HL-60 (cell line): ENCODE data around the gene HK3.

Source experiments
- DNase-seq, 2 experiments: peaks; one replicate each; pipeline ENCODE4 v3.0.0-alpha.2; 2010 to 2020; ENCODE audit warnings: low read depth in 1 of 2, low spot score in 1 of 2
- H3K27ac ChIP-seq: fragments of 250-450 bp; sonication (Bioruptor Pico); replicated peaks from 2 replicates; pipeline ENCODE4 v1.5.1; 2020; ENCODE audit warnings: mild to moderate bottlenecking, moderate library complexity
- H3K27me3 ChIP-seq: fragments of 250-450 bp; sonication (Bioruptor Pico); 2 replicates; pipeline ENCODE4 v1.5.1; 2021; ENCODE audit warnings: mild to moderate bottlenecking, moderate library complexity; ENCODE audit not compliant: insufficient read depth, poor library complexity, severe bottlenecking
- H3K4me3 ChIP-seq: replicated peaks from 2 replicates; pipeline ENCODE4 v1.5.1; 2011; ENCODE audit warnings: mild to moderate bottlenecking, control low read depth, low read length; ENCODE audit not compliant: insufficient read depth
- CTCF ChIP-seq: IDR thresholded peaks from one replicate; pipeline ENCODE4 v1.5.1; 2011; ENCODE audit warnings: low read length, control low read depth, inconsistent platforms; ENCODE audit not compliant: insufficient read depth
- GABPA ChIP-seq: IDR thresholded peaks from 2 replicates; pipeline ENCODE4 v1.6.1; 2012; ENCODE audit warnings: low read depth
- POLR2AphosphoS5 ChIP-seq: IDR thresholded peaks from 2 replicates; pipeline ENCODE4 v1.6.1; 2012; ENCODE audit warnings: low read depth
- REST ChIP-seq: IDR thresholded peaks from 2 replicates; pipeline ENCODE4 v1.6.1; 2012; ENCODE audit warnings: low read depth; ENCODE audit not compliant: insufficient replicate concordance
- SPI1 ChIP-seq: IDR thresholded peaks from 2 replicates; pipeline ENCODE4 v1.6.1; 2012; ENCODE audit warnings: low read depth, mild to moderate bottlenecking, borderline replicate concordance

The HK3 gene

DNA sequence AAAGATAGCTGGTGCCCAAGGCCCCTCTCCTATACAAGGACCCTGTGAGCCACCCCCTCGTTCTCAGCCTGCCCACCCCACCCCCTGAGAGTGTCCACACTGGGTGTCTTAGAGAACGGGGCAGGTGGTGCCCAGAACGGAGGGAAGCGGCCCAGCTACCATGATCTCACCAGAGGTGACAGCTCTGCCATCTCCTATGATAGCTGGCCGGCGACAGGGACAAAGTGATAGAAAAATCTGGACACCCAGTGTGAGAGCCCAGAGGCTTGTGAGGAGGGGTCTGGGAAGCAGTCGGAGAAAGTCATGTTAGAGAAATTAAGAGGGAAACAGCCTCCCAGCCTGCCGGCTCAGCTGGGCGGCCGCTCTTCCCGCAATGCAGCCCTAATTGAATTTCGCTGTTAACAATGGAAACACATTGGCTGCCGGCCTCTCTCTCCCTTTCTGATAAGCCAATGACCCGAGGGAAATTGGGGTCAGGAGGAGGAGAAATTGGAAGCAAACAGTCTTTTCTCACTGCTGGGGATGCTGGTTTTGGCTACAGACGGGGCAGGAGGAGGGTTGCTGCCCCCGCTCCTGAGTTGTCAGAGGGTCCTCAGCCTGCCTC lies 32.3 kb downstream of the HK3 start:
- Histone ChIP-seq H3K4me3 (no peak overlapping the region), H3K27ac (no peak overlapping the region), H3K27me3 (peaks cover 28% of the 10 kb centered on the region)
- no peak for DNase-seq
- TF ChIP-seq POLR2AphosphoS5 (no peak), CTCF (no peak), SPI1 (no peak), GABPA (no peak), REST (no peak)

DNA sequence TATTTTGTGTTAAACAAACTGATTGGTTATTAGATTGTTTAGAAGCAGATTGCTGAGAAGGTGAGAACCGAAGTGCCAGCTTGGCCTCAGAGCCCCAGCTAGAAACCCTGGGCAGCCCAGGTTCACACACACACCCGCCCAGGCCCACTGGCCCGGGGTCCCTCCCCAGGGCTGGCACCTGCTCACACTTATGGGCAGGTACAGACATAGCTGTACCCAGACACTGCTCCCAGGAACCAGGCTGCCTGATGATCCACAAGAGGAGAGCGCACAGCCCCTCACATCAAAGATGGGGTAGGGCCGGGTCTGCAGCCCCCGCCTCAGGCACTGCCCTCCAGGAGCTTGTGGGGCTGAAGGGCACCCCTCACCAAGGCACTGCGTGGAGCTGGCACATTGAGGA lies 33.2 kb downstream of the HK3 start:
- H3K27ac ChIP-seq: no peak overlapping the region
- H3K27me3 ChIP-seq: peaks cover 28% of the 10 kb centered on the region
- no peak for DNase-seq
- TF ChIP-seq POLR2AphosphoS5: no peak
- TF ChIP-seq CTCF: no peak
- TF ChIP-seq SPI1: no peak
- TF ChIP-seq GABPA: no peak
- no peak for TF ChIP-seq REST
- H3K4me3 ChIP-seq: no peak overlapping the region

- no peak overlapping the region for H3K4me3 ChIP-seq
- no peak overlapping the region for H3K27ac ChIP-seq
- no peak for TF ChIP-seq POLR2AphosphoS5
- TF ChIP-seq REST: no peak
- TF ChIP-seq GABPA: no peak
- TF ChIP-seq CTCF: no peak
- TF ChIP-seq SPI1: no peak
- no peak for DNase-seq
- H3K27me3 ChIP-seq: peaks cover 28% of the 10 kb centered on the region
Observed at GRCh38 chr5:176864755-176865154, 34.4 kb downstream of the HK3 start.
